ACHN (cell line): ENCODE results near the gene TRMU.
"Not testable (repeated sequence)": the region's sequence is repeated elsewhere in the genome, so short reads cannot be mapped to it uniquely, and the experiment has no call there.

ENCODE experiments used
- DNase-seq: peaks from one replicate; pipeline ENCODE4 v3.0.0-alpha.2; 2015
- in situ Hi-C: cut with HindIII; loops from 2 replicates; pipeline ENCODE4 v1.10.0; 2017; ENCODE audit warnings: low sequenced_read_pairs, low pct_ligation_motif_present, low pct_unique_long_range_greater_than_20kb

TRMU gene

GRCh38 chr22:46297151-46297812 is 38.2 kb upstream of the TRMU start:
- DNase-seq: peak; percentile 39
- in situ Hi-C loops: no loop called here

- in situ Hi-C loops: no loop called here
- DNase-seq: no peak
These were observed 36.4 kb upstream of the TRMU start for GRCh38 chr22:46299101-46299500.

- in situ Hi-C loops: loop anchor here (25.0 kb wide), 2 partner anchors 137 to 288 kb away; no protein-coding TSS in a partner anchor
- DNase-seq: no peak
These were observed 35.0 kb upstream of the TRMU start for GRCh38 chr22:46300491-46300890.

GRCh38 chr22:46303347-46303965 is 32.1 kb upstream of the TRMU start:
- no peak for DNase-seq
- in situ Hi-C loops: loop anchor here (25.0 kb wide), 2 partner anchors 134 to 291 kb away; no protein-coding TSS in a partner anchor

- in situ Hi-C loops: loop anchor here (25.0 kb wide), 2 partner anchors 129 to 296 kb away; no protein-coding TSS in a partner anchor
- no peak for DNase-seq
These were observed 27.1 kb upstream of the TRMU start for GRCh38 chr22:46308283-46308988.

GRCh38 chr22:46309526-46310085 is 25.9 kb upstream of the TRMU start:
- DNase-seq: no peak
- in situ Hi-C loops: loop anchor here (25.0 kb wide), 2 partner anchors 128 to 297 kb away; no protein-coding TSS in a partner anchor

- in situ Hi-C loops: loop anchor here (25.0 kb wide), 2 partner anchors 125 to 300 kb away; no protein-coding TSS in a partner anchor
- DNase-seq: no peak
These were observed 23.5 kb upstream of the TRMU start for GRCh38 chr22:46312056-46312455.

GRCh38 chr22:46312848-46313247 is 22.7 kb upstream of the TRMU start:
- not testable (repeated sequence) for DNase-seq
- in situ Hi-C loops: loop anchor here (25.0 kb wide), 2 partner anchors 124 to 301 kb away; no protein-coding TSS in a partner anchor

GRCh38 chr22:46315976-46316375 is 19.5 kb upstream of the TRMU start:
- in situ Hi-C loops: loop anchor here (25.0 kb wide), 2 partner anchors 121 to 304 kb away; no protein-coding TSS in a partner anchor
- DNase-seq: no peak

- no peak for DNase-seq
- in situ Hi-C loops: loop anchor here (25.0 kb wide), 2 partner anchors 120 to 305 kb away; no protein-coding TSS in a partner anchor
These were observed 17.9 kb upstream of the TRMU start for GRCh38 chr22:46317646-46318045.

GRCh38 chr22:46318576-46318975 is 16.9 kb upstream of the TRMU start:
- in situ Hi-C loops: loop anchor here (25.0 kb wide), 2 partner anchors 119 to 306 kb away; no protein-coding TSS in a partner anchor
- DNase-seq: no peak

GRCh38 chr22:46319319-46319718 is 16.2 kb upstream of the TRMU start:
- no peak for DNase-seq
- in situ Hi-C loops: loop anchor here (25.0 kb wide), 2 partner anchors 118 to 307 kb away; no protein-coding TSS in a partner anchor

- in situ Hi-C loops: loop anchor here (25.0 kb wide), 2 partner anchors 117 to 308 kb away; no protein-coding TSS in a partner anchor
These were observed 15.3 kb upstream of the TRMU start for GRCh38 chr22:46320166-46320710.

GRCh38 chr22:46320716-46321386 is 14.7 kb upstream of the TRMU start:
- no peak for DNase-seq
- in situ Hi-C loops: loop anchor here (25.0 kb wide), 2 partner anchors 116 to 309 kb away; no protein-coding TSS in a partner anchor

More at GRCh38 chr22:46320166-46320710, 15.3 kb upstream of the TRMU start:
- no peak for DNase-seq

GRCh38 chr22:46322711-46323110 is 12.8 kb upstream of the TRMU start:
- in situ Hi-C loops: loop anchor here (25.0 kb wide), 2 partner anchors 115 to 310 kb away; no protein-coding TSS in a partner anchor
- DNase-seq: no peak

- no peak for DNase-seq
- in situ Hi-C loops: loop anchor here (25.0 kb wide), 2 partner anchors 114 to 311 kb away; no protein-coding TSS in a partner anchor
These were observed 12.4 kb upstream of the TRMU start for GRCh38 chr22:46323162-46323561.

GRCh38 chr22:46326066-46326680 is 9.3 kb upstream of the TRMU start:
- in situ Hi-C loops: no loop called here
- DNase-seq: no peak
